IPS DF 6.9 (cell line): Measurements from ENCODE around the gene FAHD2A.
"Not testable (repeated sequence)": the region's sequence is repeated elsewhere in the genome, so short reads cannot be mapped to it uniquely, and the experiment has no call there.

ENCODE experiments used
- DNase-seq: peaks from one replicate; pipeline ENCODE4 v3.0.0-alpha.2; 2013; ENCODE audit warnings: low read depth, low spot score
- H3K27ac ChIP-seq: one replicate; pipeline ENCODE4 v1.5.1; 2013; ENCODE audit warnings: low read length, control low read depth
- H3K27me3 ChIP-seq: 2 replicates; pipeline ENCODE4 v1.6.1; 2013; ENCODE audit warnings: mild to moderate bottlenecking, low read length; ENCODE audit not compliant: control insufficient read depth, insufficient read depth
- H3K36me3 ChIP-seq: 2 replicates; pipeline ENCODE4 v1.6.1; 2013; ENCODE audit warnings: low read length; ENCODE audit not compliant: control insufficient read depth, insufficient read depth
- H3K4me1 ChIP-seq: 2 replicates; pipeline ENCODE4 v1.6.1; 2013; ENCODE audit warnings: low read length; ENCODE audit not compliant: control insufficient read depth, insufficient read depth
- H3K4me3 ChIP-seq: 2 replicates; pipeline ENCODE4 v1.5.1; 2013; ENCODE audit warnings: mild to moderate bottlenecking, low read length
- H3K9me3 ChIP-seq: 2 replicates; pipeline ENCODE4 v1.6.1; 2013; ENCODE audit warnings: low read length, inconsistent platforms; ENCODE audit not compliant: control insufficient read depth, insufficient read depth
- WGBS: extraction: QIAGEN DNeasy Blood & Tissue Kit; methylation state at CpG from one replicate; pipeline ENCODE4 v1.1.7; 2013; ENCODE audit warnings: mixed read lengths, missing lambda C conversion rate; ENCODE audit not compliant: insufficient read length, insufficient coverage; 5-methylcytosine and 5-hydroxymethylcytosine counted together

Gene FAHD2A

DNA sequence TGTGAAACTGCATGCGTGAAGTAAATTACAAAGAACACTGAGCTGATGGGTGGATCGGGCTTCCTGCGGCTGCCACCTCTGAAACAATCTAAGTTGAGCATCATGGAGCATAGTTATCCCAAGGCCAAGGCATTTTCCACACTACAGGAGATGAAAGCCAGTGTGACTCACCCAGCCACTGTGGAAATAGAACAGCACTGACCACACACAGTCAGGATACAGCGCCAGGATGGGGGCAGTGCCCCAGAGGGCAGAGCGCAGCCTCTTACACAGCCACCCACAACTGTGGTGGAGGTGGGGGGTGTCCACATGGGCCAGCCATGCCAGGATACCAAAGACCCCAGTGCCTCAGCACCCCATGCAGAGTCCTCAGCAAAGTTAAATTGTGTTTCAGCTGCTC, 8.7 kb downstream of the FAHD2A start:
- H3K36me3 ChIP-seq: not testable (repeated sequence)
- no CpG with 5 or more reads among the region's 5 CpGs for WGBS

DNA sequence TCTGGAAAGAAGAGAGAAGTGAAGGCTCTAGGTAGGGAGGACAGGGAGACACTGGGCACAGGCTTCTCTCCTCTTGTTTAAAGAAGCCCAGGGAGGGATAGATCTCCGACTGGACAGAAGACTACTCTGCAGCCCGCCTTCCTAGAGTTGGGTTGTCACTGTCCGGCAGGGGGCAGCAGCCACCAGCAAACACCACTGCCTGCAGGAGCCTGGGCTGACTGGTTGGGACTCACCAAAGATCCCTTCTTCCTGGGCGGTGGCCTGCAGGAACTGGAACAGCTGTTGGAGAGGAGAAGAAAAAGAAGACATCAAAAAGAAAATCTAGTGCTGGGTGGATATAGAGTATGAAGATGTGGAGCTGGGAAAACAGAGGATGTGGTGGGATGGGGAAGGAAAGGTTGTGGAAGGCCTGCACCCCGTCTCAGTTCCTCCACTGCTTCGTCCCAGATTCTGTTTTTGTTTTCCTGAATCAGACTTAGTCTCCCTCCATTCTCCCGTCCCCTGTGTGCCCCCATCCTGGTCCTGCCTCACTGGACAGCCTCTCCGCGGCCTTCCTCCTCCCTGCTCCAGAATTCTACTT, 11.6 kb downstream of the FAHD2A start:
- H3K9me3 ChIP-seq, H3K4me1 ChIP-seq, H3K36me3 ChIP-seq, H3K27ac ChIP-seq, H3K27me3 ChIP-seq, H3K4me3 ChIP-seq, DNase-seq: not testable (repeated sequence)
- WGBS: no CpG with 5 or more reads among the region's 9 CpGs

More for the DNA sequence above, 8.7 kb downstream of the FAHD2A start:
- DNase-seq, H3K4me1 ChIP-seq, H3K9me3 ChIP-seq, H3K27ac ChIP-seq, H3K27me3 ChIP-seq, H3K4me3 ChIP-seq: not testable (repeated sequence)

DNA sequence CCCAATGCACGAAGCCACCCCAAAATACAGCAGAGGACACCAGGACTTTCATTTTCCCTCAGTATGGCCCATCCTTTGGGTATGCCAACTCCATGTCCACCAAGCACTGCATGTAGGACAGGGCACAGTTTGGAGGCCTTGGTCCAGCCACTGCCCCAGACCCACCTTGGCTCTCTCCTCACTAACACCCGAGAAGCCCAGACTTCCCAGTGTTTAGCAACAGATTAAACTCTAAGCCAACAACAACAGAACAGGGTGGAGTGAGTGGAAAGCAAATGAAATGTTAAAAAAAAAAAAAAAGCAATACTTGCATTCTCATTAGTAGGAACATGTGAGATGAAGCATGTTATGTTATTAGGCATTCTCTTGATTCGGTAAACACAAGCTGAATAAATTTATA, 12.6 kb downstream of the FAHD2A start:
- not testable (repeated sequence) for H3K27me3 ChIP-seq, H3K9me3 ChIP-seq, H3K36me3 ChIP-seq, H3K27ac ChIP-seq, H3K4me3 ChIP-seq, DNase-seq, H3K4me1 ChIP-seq
- no CpG with 5 or more reads among the region's 3 CpGs for WGBS

DNA sequence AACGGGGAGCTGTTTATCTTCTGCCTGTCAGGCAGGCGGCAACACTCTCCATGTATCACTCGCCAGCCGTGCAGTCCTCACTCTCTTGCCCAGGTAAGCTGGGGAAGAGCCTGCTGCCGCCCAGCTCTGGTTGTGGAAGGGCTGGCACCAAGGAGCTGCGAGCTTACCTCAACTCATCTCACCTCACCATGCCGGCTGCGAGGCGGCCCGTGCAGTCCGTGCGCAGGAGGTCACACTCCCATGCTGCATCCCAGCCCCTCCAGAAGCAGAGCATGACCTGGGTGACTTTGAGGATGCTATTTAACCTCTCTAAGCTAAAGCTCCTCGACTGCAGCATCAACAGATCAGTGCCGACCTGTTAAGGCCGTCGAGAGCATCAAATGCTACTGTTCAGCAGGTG, 13.1 kb downstream of the FAHD2A start:
- not testable (repeated sequence) for H3K36me3 ChIP-seq, DNase-seq, H3K27ac ChIP-seq, H3K27me3 ChIP-seq, H3K9me3 ChIP-seq, H3K4me3 ChIP-seq, H3K4me1 ChIP-seq
- WGBS: no CpG with 5 or more reads among the region's 16 CpGs

DNA sequence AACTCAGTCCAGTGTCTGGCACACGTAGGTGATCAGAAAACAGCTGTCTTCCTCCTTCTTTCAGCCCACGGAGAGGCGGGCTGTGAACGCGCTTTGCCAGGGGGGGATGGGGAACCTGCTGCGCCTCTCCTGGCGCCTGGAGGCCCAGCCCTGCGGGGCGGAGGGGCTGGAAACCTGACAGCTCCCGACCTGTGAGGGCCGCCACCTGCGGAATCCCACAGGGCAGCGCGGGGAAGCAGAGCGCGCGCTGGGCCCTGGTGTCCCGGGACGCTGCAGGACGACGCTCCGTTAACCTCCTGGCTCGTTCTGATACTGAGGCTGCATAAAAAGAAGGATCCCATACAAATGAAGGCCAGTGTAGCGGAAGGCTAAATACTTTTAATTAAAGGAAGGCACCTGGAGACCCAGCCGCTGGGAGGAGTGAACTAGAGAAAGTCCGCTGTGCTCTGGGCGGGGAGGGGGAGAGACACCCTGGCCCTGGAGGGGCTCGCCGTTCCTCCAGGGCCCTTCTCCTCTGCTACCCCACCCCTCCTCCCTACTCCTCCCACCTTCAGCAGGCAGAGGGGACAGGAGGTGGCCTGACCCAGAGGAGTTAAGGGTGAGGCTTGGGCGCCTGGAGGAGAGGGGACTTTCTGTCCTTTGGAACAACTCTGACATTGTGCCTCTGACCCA, 24.8 kb downstream of the FAHD2A start:
- not testable (repeated sequence) for H3K9me3 ChIP-seq, DNase-seq, H3K4me3 ChIP-seq, H3K27ac ChIP-seq, H3K4me1 ChIP-seq, H3K36me3 ChIP-seq, H3K27me3 ChIP-seq
- WGBS: no CpG with 5 or more reads among the region's 30 CpGs

DNA sequence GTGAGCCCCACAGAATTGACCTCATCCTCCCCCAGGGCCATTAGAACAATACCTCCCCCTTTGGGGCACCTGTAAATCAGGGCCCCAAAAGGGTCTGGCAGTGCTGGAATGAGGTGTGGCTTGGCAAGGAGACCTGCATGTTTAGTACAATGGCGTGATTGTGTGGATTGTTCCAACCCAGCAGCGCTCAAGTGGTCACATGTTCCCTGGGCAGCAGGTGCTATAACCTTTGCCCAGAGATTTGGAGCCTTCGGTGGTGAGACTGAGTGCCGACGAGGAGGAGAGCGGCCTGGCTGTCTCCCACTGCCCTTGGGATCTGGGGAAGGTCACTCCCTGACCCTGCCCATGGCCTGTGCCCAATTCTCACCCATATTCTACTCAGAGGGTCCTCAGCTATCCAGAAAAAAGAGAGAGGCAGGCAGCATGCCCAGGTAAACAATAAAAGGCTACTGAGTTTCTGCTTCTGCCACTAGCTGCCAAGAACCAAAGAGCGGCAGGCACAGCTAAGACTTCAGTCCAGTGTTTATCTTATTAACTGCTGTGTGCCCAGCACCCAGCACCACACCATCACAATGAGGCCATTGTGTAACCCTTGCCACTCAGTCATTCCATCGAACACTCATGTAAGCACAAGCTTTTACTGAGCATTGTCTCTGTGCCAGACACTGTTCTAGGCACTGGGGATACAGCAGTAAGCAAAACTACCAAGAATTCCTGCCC, 27.4 kb downstream of the FAHD2A start:
- H3K27ac ChIP-seq, H3K27me3 ChIP-seq, H3K36me3 ChIP-seq, DNase-seq, H3K9me3 ChIP-seq, H3K4me1 ChIP-seq, H3K4me3 ChIP-seq: not testable (repeated sequence)
- no CpG with 5 or more reads among the region's 8 CpGs for WGBS

DNA sequence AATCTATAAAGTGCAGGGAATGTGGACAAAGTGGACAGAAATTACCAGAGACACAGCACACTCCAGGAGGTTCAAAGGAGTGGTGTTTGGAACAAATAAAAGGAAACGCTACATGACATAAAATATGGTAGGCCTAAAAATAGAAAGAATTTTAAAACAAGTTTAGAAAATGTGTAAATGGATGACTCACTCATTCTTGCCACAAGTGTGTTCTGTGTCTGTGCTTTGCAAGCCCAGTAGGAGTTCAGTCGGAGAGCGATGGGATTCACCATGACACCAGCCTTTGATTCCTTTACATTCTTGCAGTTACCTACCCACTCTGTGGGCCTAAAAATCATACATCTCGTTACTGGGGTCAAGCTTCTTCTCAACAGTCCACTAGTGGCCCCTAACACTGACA, 30.9 kb downstream of the FAHD2A start:
- H3K4me3 ChIP-seq, H3K27ac ChIP-seq, H3K4me1 ChIP-seq, H3K36me3 ChIP-seq, DNase-seq, H3K9me3 ChIP-seq, H3K27me3 ChIP-seq: not testable (repeated sequence)
- no CpG with 5 or more reads among the region's 4 CpGs for WGBS

DNA sequence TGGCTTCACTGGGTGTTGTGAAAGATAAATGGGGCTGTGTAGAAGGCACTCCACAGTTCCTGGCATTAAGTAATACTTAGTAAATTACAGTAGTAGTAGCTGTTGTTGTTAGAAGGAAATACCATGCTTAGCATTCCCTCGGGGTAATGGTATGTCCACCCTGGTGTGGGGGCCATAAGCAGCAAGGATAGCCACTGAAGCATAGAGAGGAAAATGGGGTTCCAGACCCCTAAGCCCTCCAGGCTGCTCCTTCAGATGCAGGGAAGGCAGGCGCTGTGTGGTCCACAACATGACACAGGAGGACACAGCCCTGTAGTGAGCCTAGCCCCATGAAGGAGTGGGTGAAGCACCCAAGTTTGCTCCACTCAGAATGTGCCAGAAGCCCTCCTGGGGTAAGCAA, 31.5 kb downstream of the FAHD2A start:
- H3K9me3 ChIP-seq: not testable (repeated sequence)

DNA sequence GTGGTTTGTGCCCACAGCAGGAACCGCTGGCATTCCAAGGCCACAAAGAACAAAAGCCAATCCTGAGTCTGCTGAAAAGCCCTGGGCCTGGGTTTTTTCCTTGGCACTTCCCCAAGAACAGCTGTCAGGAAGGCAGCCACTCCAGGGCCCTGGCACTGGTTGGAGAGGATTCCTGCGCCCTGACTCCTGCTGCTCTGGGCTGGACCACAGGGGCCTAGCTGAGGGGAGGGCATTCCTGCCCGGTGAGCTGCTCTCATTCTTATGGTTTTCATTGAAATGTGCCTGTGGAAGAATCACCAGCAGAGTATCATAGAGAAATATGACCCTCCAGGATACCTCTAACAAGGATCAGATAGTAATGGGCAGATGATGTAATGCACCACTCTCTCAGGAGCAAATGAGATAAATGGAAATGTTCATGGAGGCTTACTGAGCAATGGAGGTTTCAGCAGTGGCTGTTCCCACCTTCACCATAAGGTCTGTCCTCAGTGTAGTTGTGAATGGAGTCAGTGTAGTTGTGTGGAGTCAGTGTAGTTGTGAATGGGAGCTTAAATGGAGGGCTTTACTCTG, 32.1 kb downstream of the FAHD2A start:
- not testable (repeated sequence) for H3K4me3 ChIP-seq, H3K9me3 ChIP-seq, H3K27ac ChIP-seq, H3K36me3 ChIP-seq, H3K4me1 ChIP-seq, DNase-seq, H3K27me3 ChIP-seq
- WGBS: no CpG with 5 or more reads among the region's 3 CpGs

More for the DNA sequence above, 31.5 kb downstream of the FAHD2A start:
- H3K4me1 ChIP-seq, H3K4me3 ChIP-seq, H3K27ac ChIP-seq, H3K36me3 ChIP-seq, H3K27me3 ChIP-seq, DNase-seq: not testable (repeated sequence)
- WGBS: no CpG with 5 or more reads among the region's 2 CpGs

DNA sequence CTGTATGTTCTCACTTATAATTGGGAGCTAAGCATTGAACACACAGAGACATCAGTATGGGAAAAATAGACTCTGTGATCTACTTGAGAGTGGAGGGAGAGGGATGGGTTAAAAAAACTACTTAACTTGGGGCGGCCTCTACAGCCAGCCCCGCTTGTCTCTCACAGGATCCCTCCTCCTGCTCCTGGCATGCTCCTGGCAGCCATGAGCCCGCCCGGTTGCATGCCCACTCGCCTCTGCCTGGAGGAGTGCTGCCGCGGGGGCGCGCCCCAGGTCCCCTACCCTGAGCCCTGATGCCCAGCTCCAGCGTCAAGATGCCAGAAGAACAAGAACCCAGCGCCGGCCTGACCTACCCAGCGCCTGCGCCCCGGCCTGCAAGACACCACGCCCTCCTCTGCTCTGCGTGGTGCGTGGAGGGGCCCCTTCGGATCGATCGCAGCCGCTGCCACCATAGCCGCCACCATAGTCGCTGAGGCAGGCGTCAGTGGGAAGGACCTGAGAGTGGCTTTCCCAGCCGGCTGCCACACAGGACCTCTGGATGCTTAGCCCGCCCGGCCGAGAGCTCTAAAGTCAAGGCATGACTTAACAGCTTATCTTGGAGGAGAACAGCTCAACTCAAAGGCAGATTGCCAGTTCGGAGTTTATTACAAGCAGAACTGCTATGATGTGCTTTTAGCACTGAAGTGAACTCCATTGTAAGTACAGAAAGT, 32.8 kb downstream of the FAHD2A start:
- H3K27ac ChIP-seq, H3K4me3 ChIP-seq, H3K9me3 ChIP-seq, H3K36me3 ChIP-seq, H3K4me1 ChIP-seq, DNase-seq, H3K27me3 ChIP-seq: not testable (repeated sequence)
- WGBS: no CpG with 5 or more reads among the region's 30 CpGs
